A673 (cell line): ENCODE results near the gene CNP.

ENCODE experiments used
- CTCF ChIP-seq: fragments of 300-800, 200-600 bp; sonication (generic); conservative IDR thresholded peaks from 2 replicates; pipeline ENCODE4 v1.5.1; 2017; ENCODE audit warnings: low read depth, mild to moderate bottlenecking, antibody characterized with exemption, low read length, moderate library complexity, mixed read lengths
- EZH2 ChIP-seq: fragments of 200-600 bp; sonication (generic); IDR thresholded peaks from 2 replicates; pipeline ENCODE4 v1.6.1; 2017; ENCODE audit warnings: borderline replicate concordance, low read depth, mild to moderate bottlenecking, mixed read lengths, antibody characterized with exemption, low read length; ENCODE audit not compliant: poor library complexity, severe bottlenecking

GRCh38 chr17:41925991-41926590 is 40.5 kb upstream of the CNP start:
- TF ChIP-seq CTCF, result no peak
- no peak for TF ChIP-seq EZH2
